HG03108 (cell line): ENCODE results near the gene GRID2IP.
"Not testable (repeated sequence)": the region's sequence is repeated elsewhere in the genome, so short reads cannot be mapped to it uniquely, and the experiment has no call there.

Experiments used
- ATAC-seq: cut with Tn5 transposase; IDR thresholded peaks from one replicate; pipeline ENCODE4 v1.9.1; 2021; ENCODE audit warnings: moderate library complexity; ENCODE audit not compliant: unreplicated experiment

The GRID2IP gene

DNA sequence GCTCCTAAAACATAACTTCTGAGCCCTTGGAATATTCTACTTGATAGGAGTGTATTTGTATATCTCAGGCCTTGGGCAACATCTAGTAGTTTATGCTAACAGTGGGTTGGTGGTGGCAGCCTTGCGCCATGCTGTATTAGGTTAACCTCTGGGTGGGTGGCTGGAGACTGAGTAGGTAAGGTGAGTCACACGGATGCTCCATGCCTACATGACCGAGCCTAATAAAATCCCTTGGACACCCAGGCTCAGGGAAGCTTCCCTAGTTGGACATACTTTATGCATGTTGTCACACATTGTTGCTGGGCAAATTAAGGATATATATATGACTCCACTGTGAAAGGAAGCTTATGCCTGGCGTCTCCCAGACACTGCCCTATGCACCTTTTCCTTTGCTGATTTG is 97.5 kb downstream of the GRID2IP start:
- no peak for ATAC-seq

GRCh38 chr7:6451224-6451705 is 100.0 kb downstream of the GRID2IP start:
- no peak for ATAC-seq

DNA sequence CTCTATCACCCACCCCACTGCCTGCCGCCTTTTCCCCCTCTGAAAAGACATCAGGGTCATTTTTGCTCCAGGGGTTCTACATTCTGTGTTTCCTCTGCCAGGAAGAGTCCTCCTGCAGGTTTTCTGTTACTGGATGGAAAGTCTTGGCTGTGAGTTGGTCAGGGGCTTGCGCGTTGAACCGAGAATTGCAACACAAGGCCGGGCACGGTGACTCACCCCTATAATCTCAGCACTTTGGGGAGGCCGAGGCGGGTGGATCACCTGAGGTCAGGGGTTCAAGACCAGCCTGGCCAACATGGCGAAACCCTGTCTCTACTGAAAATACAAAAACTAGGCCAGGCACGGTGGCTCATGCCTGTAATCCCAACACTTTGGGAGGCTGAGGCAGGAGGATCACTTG is 100.7 kb downstream of the GRID2IP start:
- ATAC-seq = not testable (repeated sequence)

DNA sequence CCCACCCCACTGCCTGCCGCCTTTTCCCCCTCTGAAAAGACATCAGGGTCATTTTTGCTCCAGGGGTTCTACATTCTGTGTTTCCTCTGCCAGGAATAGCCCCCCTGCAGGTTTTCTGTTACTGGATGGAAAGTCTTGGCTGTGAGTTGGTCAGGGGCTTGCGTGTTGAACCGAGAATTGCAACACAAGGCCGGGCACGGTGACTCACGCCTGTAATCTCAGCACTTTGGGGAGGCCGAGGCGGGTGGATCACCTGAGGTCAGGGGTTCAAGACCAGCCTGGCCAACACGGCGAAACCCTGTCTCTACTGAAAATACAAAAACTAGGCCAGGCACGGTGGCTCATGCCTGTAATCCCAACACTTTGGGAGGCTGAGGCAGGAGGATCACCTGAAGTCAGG is 101.4 kb downstream of the GRID2IP start:
- not testable (repeated sequence) for ATAC-seq

GRCh38 chr7:6448943-6449543 is 102.2 kb downstream of the GRID2IP start:
- ATAC-seq = no peak

- ATAC-seq = peak; percentile 79
These were observed 103.6 kb downstream of the GRID2IP start, which contains the start of gene DAGLB for GRCh38 chr7:6447581-6448199. Gene DAGLB, minus strand, starts transcription at chr7:6447954. Its CDS starts 112 bp downstream, at chr7:6447842.
